Stimulated activated CD8-positive, alpha-beta memory T cell treated with anti-CD3 and anti-CD28 coated beads, Interleukin-7, amount 100 ng/mL, for 48 hours (primary cell): ENCODE results near the gene PXK.

Source experiments
- DNase-seq, 2 donors: peaks; one replicate each; pipeline ENCODE4 v3.0.0-alpha.2; 2020; ENCODE audit warnings: low read depth in 1 of 2; ENCODE audit errors: extremely low read depth in 1 of 2

The PXK gene

GRCh38 chr3:58346368-58346767 is 13.7 kb downstream of the PXK start:
- no peak for DNase-seq

- DNase-seq = no peak
These were observed 15.3 kb downstream of the PXK start for GRCh38 chr3:58347984-58348383.

- DNase-seq = no peak
These were observed 17.3 kb downstream of the PXK start for GRCh38 chr3:58349792-58350626.

GRCh38 chr3:58350627-58351013 is 17.9 kb downstream of the PXK start:
- DNase-seq = no peak

- no peak for DNase-seq
These were observed 19.2 kb downstream of the PXK start for GRCh38 chr3:58351920-58352319.

- DNase-seq = no peak
These were observed 19.9 kb downstream of the PXK start for GRCh38 chr3:58352626-58353025.

- DNase-seq = no peak
These were observed 21.2 kb downstream of the PXK start for GRCh38 chr3:58353722-58354553.

- no peak for DNase-seq
These were observed 22.5 kb downstream of the PXK start for GRCh38 chr3:58355179-58355578.

GRCh38 chr3:58356054-58356453 is 23.4 kb downstream of the PXK start:
- no peak for DNase-seq

- no peak for DNase-seq
These were observed 24.7 kb downstream of the PXK start for GRCh38 chr3:58357402-58357801.

GRCh38 chr3:58358092-58358491 is 25.4 kb downstream of the PXK start:
- DNase-seq = no peak

- no peak for DNase-seq
These were observed 26.1 kb downstream of the PXK start for GRCh38 chr3:58358808-58359207.

GRCh38 chr3:58359621-58360020 is 26.9 kb downstream of the PXK start:
- DNase-seq = no peak

- DNase-seq = no peak
These were observed 29.2 kb downstream of the PXK start for GRCh38 chr3:58361866-58362265.

GRCh38 chr3:58366699-58367098 is 34.0 kb downstream of the PXK start:
- DNase-seq = no peak

GRCh38 chr3:58369038-58369437 is 36.3 kb downstream of the PXK start:
- no peak for DNase-seq

- DNase-seq = no peak
These were observed 37.2 kb downstream of the PXK start for GRCh38 chr3:58369876-58370275.

GRCh38 chr3:58370407-58370806 is 37.7 kb downstream of the PXK start:
- DNase-seq = no peak

- no peak for DNase-seq
These were observed 39.1 kb downstream of the PXK start for GRCh38 chr3:58371754-58372153.

- no peak for DNase-seq
These were observed 42.6 kb downstream of the PXK start for GRCh38 chr3:58375254-58375653.

GRCh38 chr3:58377168-58377567 is 44.5 kb downstream of the PXK start:
- DNase-seq = no peak

GRCh38 chr3:58377750-58378149 is 45.1 kb downstream of the PXK start:
- DNase-seq = no peak
